Transverse colon (tissue), 4 donors: ENCODE results near the gene EHHADH. TPM values are rescaled to one million over a fixed set of nuclear protein-coding genes. Genes with fewer than 3 reads are reported as not detected.
A peak's percentile ranks its signal among the peaks of the same experiment; 100 is the strongest.

ENCODE experiments used
- DNase-seq: peaks from one replicate; pipeline ENCODE4 v3.0.0-alpha.2; 2019
- H3K27ac ChIP-seq, 4 donors: fragments of 200-600 bp; sonication (generic); 2 replicates each; pipeline ENCODE4 v1.5.1; 2016 to 2018; ENCODE audit warnings: inconsistent platforms in 4 of 4
- H3K27me3 ChIP-seq: fragments of 200-600 bp; sonication (generic); 2 replicates; pipeline ENCODE4 v1.5.1; 2017; ENCODE audit warnings: inconsistent platforms
- H3K36me3 ChIP-seq, 4 donors: fragments of 200-600 bp; sonication (generic); 2 replicates each; pipeline ENCODE4 v1.5.1; 2017 to 2019; ENCODE audit warnings: inconsistent platforms in 4 of 4
- H3K4me1 ChIP-seq, 4 donors: fragments of 200-600 bp; sonication (generic); 2 replicates each; pipeline ENCODE4 v1.5.1; 2017 to 2020; ENCODE audit warnings: inconsistent platforms in 4 of 4
- H3K4me3 ChIP-seq, 4 donors: fragments of 200-600 bp; sonication (generic); 1 replicate in 1 of 4; 2 replicates in 3 of 4; pipeline versions ENCODE4 v1.5.1 to v1.6.1; 2017 to 2019; ENCODE audit warnings: inconsistent platforms in 4 of 4
- H3K9me3 ChIP-seq, 2 donors: fragments of 200-600 bp; sonication (generic); 2 replicates each; pipeline ENCODE4 v1.5.1; 2017 to 2019; ENCODE audit warnings: inconsistent platforms in 2 of 2
- CTCF ChIP-seq, 5 experiments: fragments of 200-600 bp in 3 of 5; fragments of 450-650 bp in 2 of 5; sonication (generic) in 3 of 5; IDR thresholded peaks; 1 replicate in 2 of 5; 2 replicates in 3 of 5; pipeline ENCODE4 v1.5.1; 2016 to 2017; ENCODE audit warnings: antibody characterized with exemption in 5 of 5, inconsistent platforms in 3 of 5, mild to moderate bottlenecking in 2 of 5, moderate library complexity in 1 of 5
- EP300 ChIP-seq: sonication (generic); formaldehyde crosslinking; IDR thresholded peaks from one replicate; pipeline ENCODE4 v1.6.1; 2017; ENCODE audit warnings: antibody characterized with exemption, low read depth
- POLR2A ChIP-seq: fragments of 450-650 bp; IDR thresholded peaks from one replicate; pipeline ENCODE4 v1.6.1; 2016; ENCODE audit warnings: antibody characterized with exemption, mild to moderate bottlenecking, moderate library complexity
- POLR2AphosphoS5 ChIP-seq, 3 donors: sonication (generic); formaldehyde crosslinking; IDR thresholded peaks; one replicate each; pipeline ENCODE4 v1.6.1; 2016; ENCODE audit warnings: antibody characterized with exemption in 3 of 3
- WGBS, 2 donors: methylation state at CpG; one replicate each; pipeline ENCODE4 v1.1.5; 2018; ENCODE audit warnings: low coverage in 1 of 2; 5-methylcytosine and 5-hydroxymethylcytosine counted together
- in situ Hi-C, 4 donors: fragments of 200-750 bp; cut with MboI; loops; one replicate each; pipeline versions ENCODE4 v1.15.0 to v1.15.1; 2017; ENCODE audit warnings: low sequenced_read_pairs in 3 of 4, low pct_ligation_motif_present in 1 of 4, low pct_unique_long_range_greater_than_20kb in 1 of 4
- intact Hi-C: fragments of 100-400 bp; cut with DNase I; formaldehyde crosslinking; loops from one replicate; pipeline ENCODE4 v1.15.1; 2023; ENCODE audit warnings: low total_unique reads
- total RNA-seq, 4 donors: library from RNA; depleted of rRNA; stranded (reverse); fragments of >200 nt; gene quantifications; one replicate each; pipeline ENCODE4 v1.1.0, GENCODE V29; 2016

EHHADH gene
- total RNA-seq, 4 donors from 2014 or later: 6.4 to 39.6 (median 14.3) TPM

- no peaks in the 10 kb centered on the region for H3K36me3 ChIP-seq
- H3K27me3 ChIP-seq: peaks cover 41% of the 10 kb centered on the region
- peaks cover 0 to 22% (median 4%) of the 10 kb centered on the region in 4 donors for H3K4me1 ChIP-seq
- in situ Hi-C loops: no loop called here
- no peak overlapping the region for H3K4me3 ChIP-seq
- DNase-seq: peak; percentile 26
- no peak overlapping the region for H3K27ac ChIP-seq
- H3K9me3 ChIP-seq: no peaks in the 10 kb centered on the region
- WGBS, 2 donors: 8 to 52% methylated on average over 2 to 4 of the region's 4 CpGs
- intact Hi-C loops: no loop called here
- TF ChIP-seq POLR2AphosphoS5 (IDR thresholded peaks at IDR 0.05) (no peak), CTCF (IDR thresholded peaks at IDR 0.05) (peak; percentile 22 to 53 (median 43)), POLR2A (no peak)
Measured at GRCh38 chr3:185270262-185270955, 16.6 kb upstream of the EHHADH start.

GRCh38 chr3:185268194-185268962 is 14.5 kb upstream of the EHHADH start:
- Histone ChIP-seq H3K9me3 (no peaks in the 10 kb centered on the region), H3K4me3 (no peak overlapping the region), H3K4me1 (peaks cover 0 to 22% (median 4%) of the 10 kb centered on the region in 4 donors), H3K27me3 (peaks cover 26% of the 10 kb centered on the region), H3K36me3 (no peaks in the 10 kb centered on the region), H3K27ac (peak overlapping the region in 1 of 4 donors; percentile 25)
- DNase-seq: no peak
- intact Hi-C loops: no loop called here
- TF ChIP-seq CTCF (IDR thresholded peaks at IDR 0.05): no peak
- in situ Hi-C loops: no loop called here
- WGBS, 2 donors: 77% methylated on average over 2 of the region's 2 CpGs; no CpG with 5 or more reads in 1 of the 2 donors

GRCh38 chr3:185267193-185267592 is 13.3 kb upstream of the EHHADH start:
- no peak for DNase-seq
- 52 to 83% methylated on average over 2 to 3 of the region's 3 CpGs for WGBS, 2 donors
- peak overlapping the region in 1 of 4 donors; percentile 2 for H3K27ac ChIP-seq
- H3K4me1 ChIP-seq: peaks cover 0 to 22% (median 4%) of the 10 kb centered on the region in 4 donors
- no peaks in the 10 kb centered on the region for H3K9me3 ChIP-seq
- intact Hi-C loops (no loop called here), in situ Hi-C loops (no loop called here)
- TF ChIP-seq CTCF (IDR thresholded peaks at IDR 0.05) (no peak), EP300 (no peak), POLR2AphosphoS5 (IDR thresholded peaks at IDR 0.05) (no peak), POLR2A (no peak)
- H3K27me3 ChIP-seq: peaks cover 20% of the 10 kb centered on the region
- no peaks in the 10 kb centered on the region for H3K36me3 ChIP-seq
- no peak overlapping the region for H3K4me3 ChIP-seq

- TF ChIP-seq POLR2A: no peak
- no peak for TF ChIP-seq EP300
- no peak for TF ChIP-seq POLR2AphosphoS5 (IDR thresholded peaks at IDR 0.05)
- no peak for TF ChIP-seq CTCF (IDR thresholded peaks at IDR 0.05)
- no peaks in the 10 kb centered on the region for H3K9me3 ChIP-seq
- peaks cover 0 to 15% (median 4%) of the 10 kb centered on the region in 4 donors for H3K4me1 ChIP-seq
- intact Hi-C loops (no loop called here), in situ Hi-C loops (no loop called here)
- peaks cover 7% of the 10 kb centered on the region for H3K27me3 ChIP-seq
- WGBS, 2 donors: 94 to 98% methylated on average over 5 to 23 of the region's 25 CpGs
- H3K36me3 ChIP-seq: no peaks in the 10 kb centered on the region
- H3K4me3 ChIP-seq: no peak overlapping the region
- DNase-seq: no peak
- no peak overlapping the region for H3K27ac ChIP-seq
Measured at GRCh38 chr3:185264849-185265553, 11.2 kb upstream of the EHHADH start.
